ENCODE data around the gene PTPRA.

DNA sequence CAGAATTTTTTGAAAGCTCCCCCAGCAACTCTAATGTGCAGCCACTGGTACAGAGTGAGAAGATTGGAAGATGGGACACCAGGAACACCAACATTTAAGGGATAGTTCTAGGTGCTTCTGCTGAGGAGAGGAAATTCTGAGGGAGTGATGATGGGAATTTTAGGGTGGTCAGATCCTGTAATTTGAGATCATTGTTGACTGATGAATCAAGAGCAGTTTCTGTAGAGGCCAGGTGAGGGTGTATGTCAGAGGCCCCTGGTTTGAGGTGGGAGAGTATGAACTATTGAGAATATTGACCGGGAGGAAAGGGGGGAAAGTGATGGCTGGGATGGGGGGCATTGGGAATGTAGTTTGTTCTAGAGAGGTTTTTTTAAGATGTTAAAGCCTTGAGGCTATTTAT, 47.2 kb downstream of the PTPRA start:
- TF ChIP-seq, protein P1, sequence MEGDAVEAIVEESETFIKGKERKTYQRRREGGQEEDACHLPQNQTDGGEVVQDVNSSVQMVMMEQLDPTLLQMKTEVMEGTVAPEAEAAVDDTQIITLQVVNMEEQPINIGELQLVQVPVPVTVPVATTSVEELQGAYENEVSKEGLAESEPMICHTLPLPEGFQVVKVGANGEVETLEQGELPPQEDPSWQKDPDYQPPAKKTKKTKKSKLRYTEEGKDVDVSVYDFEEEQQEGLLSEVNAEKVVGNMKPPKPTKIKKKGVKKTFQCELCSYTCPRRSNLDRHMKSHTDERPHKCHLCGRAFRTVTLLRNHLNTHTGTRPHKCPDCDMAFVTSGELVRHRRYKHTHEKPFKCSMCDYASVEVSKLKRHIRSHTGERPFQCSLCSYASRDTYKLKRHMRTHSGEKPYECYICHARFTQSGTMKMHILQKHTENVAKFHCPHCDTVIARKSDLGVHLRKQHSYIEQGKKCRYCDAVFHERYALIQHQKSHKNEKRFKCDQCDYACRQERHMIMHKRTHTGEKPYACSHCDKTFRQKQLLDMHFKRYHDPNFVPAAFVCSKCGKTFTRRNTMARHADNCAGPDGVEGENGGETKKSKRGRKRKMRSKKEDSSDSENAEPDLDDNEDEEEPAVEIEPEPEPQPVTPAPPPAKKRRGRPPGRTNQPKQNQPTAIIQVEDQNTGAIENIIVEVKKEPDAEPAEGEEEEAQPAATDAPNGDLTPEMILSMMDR (IDR thresholded peaks at IDR 0.05 in 4 of 5, conservative IDR thresholded peaks at IDR 0.05 in 1 of 5) = no peak
- no peak for TF ChIP-seq POLR2A (IDR thresholded peaks at IDR 0.05)

Measured in gastrocnemius medialis (tissue), 4 donors.